Karpas-422 (cell line): Measurements from ENCODE around the gene SYT13. TPM values are rescaled to one million over a fixed set of nuclear protein-coding genes. Genes with fewer than 3 reads are reported as not detected.

Experiments
- DNase-seq: peaks from one replicate; pipeline ENCODE4 v3.0.0-alpha.2; 2015
- H2AFZ ChIP-seq: fragments of 200-600 bp; sonication (generic); 2 replicates; pipeline ENCODE4 v1.6.1; 2014; ENCODE audit warnings: antibody characterized with exemption, low read length, mixed read lengths
- H3K27ac ChIP-seq: fragments of 200-600 bp; sonication (generic); 2 replicates; pipeline ENCODE4 v1.5.1; 2014; ENCODE audit warnings: mild to moderate bottlenecking, low read length, moderate library complexity
- H3K27me3 ChIP-seq: fragments of 200-600 bp; sonication (generic); 2 replicates; pipeline ENCODE4 v1.6.1; 2014; ENCODE audit warnings: low read length, mixed read lengths
- H3K36me3 ChIP-seq: fragments of 200-600 bp; sonication (generic); 2 replicates; pipeline ENCODE4 v1.6.1; 2014; ENCODE audit warnings: low read length, mixed read lengths; ENCODE audit not compliant: insufficient read depth
- H3K4me1 ChIP-seq: fragments of 200-600 bp; sonication (generic); 2 replicates; pipeline ENCODE4 v1.6.1; 2014; ENCODE audit warnings: mild to moderate bottlenecking, low read length, mixed read lengths
- H3K4me2 ChIP-seq: fragments of 200-600 bp; sonication (generic); 2 replicates; pipeline ENCODE4 v1.6.1; 2014; ENCODE audit warnings: low read length, low read depth, mild to moderate bottlenecking; ENCODE audit not compliant: poor library complexity, severe bottlenecking
- H3K4me3 ChIP-seq: fragments of 200-600 bp; sonication (generic); 2 replicates; pipeline ENCODE4 v1.5.1; 2014; ENCODE audit warnings: mild to moderate bottlenecking, antibody characterized with exemption, low read length, mixed read lengths
- H3K79me2 ChIP-seq: fragments of 200-600 bp; sonication (generic); 2 replicates; pipeline ENCODE4 v1.6.1; 2014; ENCODE audit warnings: mild to moderate bottlenecking, low read length, mixed read lengths
- H3K9ac ChIP-seq: fragments of 200-600 bp; sonication (generic); 2 replicates; pipeline ENCODE4 v1.6.0; 2014; ENCODE audit warnings: low read length
- H3K9me2 ChIP-seq: fragments of 200-600 bp; sonication (generic), shearing (Covaris generic); replicated peaks from 2 replicates; pipeline ENCODE4 v1.6.0; 2014; ENCODE audit warnings: mild to moderate bottlenecking, low read length, moderate library complexity; ENCODE audit not compliant: insufficient read depth
- H3K9me3 ChIP-seq: fragments of 300-700, 200-600 bp; sonication (generic); 2 replicates; pipeline ENCODE4 v1.6.1; 2014; ENCODE audit warnings: low read length, mixed read lengths
- H4K20me1 ChIP-seq: fragments of 200-600 bp; sonication (generic); 2 replicates; pipeline ENCODE4 v1.6.1; 2014; ENCODE audit warnings: mild to moderate bottlenecking, antibody characterized with exemption, low read length, low read depth; ENCODE audit not compliant: insufficient read depth
- total RNA-seq: library from RNA; depleted of rRNA; stranded (reverse); fragments of >200 nt; shearing (Covaris generic); gene quantifications from 2 replicates; pipeline ENCODE4 v1.2.3, GENCODE V29; 2014; ENCODE audit warnings: low replicate concordance

Gene SYT13
- total RNA-seq, 1 experiment from 2014 or later, result not detected

DNA sequence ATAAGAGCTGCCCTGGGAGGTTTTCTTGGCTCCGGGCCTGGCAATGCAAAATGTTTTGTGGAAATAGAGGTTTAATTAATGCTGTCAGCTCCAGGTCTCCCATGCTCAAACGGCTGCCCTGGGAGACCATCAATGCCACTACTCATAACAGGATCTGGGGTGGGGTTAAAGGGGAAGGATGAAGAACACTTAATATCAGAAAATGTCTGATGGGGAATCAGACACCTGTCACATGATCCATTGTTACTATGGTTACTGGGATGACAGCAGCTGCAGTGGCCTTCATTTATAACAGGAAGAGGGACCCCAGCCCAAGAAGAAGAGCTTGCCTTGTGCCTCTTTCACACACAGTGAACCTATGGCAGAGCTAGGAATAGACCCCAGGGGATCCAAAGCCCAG, 2.2 kb upstream of the SYT13 start:
- Histone ChIP-seq H3K79me2 (no peaks in the 10 kb centered on the region), H2AFZ (no peak overlapping the region), H3K4me1 (no peaks in the 10 kb centered on the region), H3K27ac (no peak overlapping the region), H3K9ac (no peak overlapping the region), H3K9me2 (no peaks in the 10 kb centered on the region), H4K20me1 (no peaks in the 10 kb centered on the region), H3K4me2 (no peak overlapping the region), H3K27me3 (no peaks in the 10 kb centered on the region; the same call in 1 of the 2 replicates), H3K4me3 (no peak overlapping the region), H3K9me3 (no peaks in the 10 kb centered on the region), H3K36me3 (no peaks in the 10 kb centered on the region)
- no peak for DNase-seq

DNA sequence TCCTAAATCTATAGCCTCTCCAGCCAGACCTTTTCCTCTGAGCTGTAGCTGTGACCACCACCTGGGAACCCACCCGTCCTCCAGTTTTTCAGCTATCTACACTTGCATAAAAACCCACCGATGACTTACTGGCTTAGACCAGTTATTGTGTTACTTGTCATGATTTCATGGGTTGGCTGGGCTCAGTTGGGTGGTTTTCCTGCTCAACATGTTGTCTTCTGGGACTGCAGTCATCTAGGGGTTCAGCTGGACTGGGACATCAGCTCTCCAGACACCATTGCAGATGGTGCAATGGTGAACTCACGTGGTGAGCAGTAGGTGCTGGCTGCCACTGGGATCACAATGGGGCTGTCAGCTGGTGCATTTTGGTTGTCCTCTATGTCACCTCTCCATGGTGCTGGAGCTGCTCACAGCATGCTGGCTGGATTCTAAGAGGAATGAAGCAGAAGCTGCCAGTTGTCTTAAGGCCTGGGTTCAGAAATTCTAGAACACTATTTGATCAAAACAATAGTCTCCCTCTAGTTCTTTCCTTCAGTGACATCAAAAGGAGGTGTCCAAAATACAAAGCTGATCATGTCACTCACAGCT, 1.3 kb upstream of the SYT13 start:
- Histone ChIP-seq H3K27me3 (no peaks in the 10 kb centered on the region; the same call in 1 of the 2 replicates), H3K4me3 (no peak overlapping the region), H3K27ac (no peak overlapping the region), H4K20me1 (no peaks in the 10 kb centered on the region), H2AFZ (no peak overlapping the region), H3K36me3 (no peaks in the 10 kb centered on the region), H3K4me1 (no peaks in the 10 kb centered on the region), H3K79me2 (no peaks in the 10 kb centered on the region), H3K9ac (no peak overlapping the region), H3K4me2 (no peak overlapping the region), H3K9me3 (no peaks in the 10 kb centered on the region), H3K9me2 (no peaks in the 10 kb centered on the region)
- DNase-seq, result no peak

DNA sequence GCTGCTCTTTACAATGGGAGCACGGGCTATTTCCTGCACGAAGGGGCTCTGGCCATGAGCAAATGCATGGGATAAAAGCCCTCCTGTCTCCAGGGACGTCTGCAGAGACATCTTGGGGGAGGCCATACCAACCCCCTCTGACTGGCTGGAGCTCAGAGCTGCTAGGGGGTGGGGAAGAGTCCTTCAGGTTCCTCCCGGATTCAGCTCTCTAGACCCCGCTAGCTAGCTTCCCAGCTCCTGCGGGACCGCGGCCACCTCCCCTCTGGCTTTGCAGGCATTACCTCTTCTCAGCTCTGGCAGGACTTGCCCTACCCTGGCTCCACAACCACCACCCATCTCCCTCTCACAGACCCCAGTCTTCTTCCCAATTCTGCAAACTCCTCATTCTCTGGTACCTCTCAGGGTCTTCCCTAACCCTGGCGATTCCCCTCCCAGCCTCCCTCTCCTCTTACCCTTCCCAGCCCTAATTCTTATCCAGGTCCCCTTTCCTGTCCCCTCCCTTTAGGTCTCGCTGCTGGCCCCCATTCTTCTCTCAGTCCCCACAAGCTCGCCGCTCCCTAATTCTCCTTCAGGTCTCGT, 802 bp downstream of the SYT13 start:
- Histone ChIP-seq H3K4me1 (no peaks in the 10 kb centered on the region), H4K20me1 (no peaks in the 10 kb centered on the region), H3K9me2 (no peaks in the 10 kb centered on the region), H3K4me2 (no peak overlapping the region), H3K79me2 (no peaks in the 10 kb centered on the region), H3K4me3 (no peak overlapping the region), H3K27me3 (no peaks in the 10 kb centered on the region; the same call in 1 of the 2 replicates), H3K9ac (no peak overlapping the region), H2AFZ (no peak overlapping the region), H3K9me3 (no peaks in the 10 kb centered on the region), H3K27ac (no peak overlapping the region), H3K36me3 (no peaks in the 10 kb centered on the region)
- DNase-seq, result no peak

DNA sequence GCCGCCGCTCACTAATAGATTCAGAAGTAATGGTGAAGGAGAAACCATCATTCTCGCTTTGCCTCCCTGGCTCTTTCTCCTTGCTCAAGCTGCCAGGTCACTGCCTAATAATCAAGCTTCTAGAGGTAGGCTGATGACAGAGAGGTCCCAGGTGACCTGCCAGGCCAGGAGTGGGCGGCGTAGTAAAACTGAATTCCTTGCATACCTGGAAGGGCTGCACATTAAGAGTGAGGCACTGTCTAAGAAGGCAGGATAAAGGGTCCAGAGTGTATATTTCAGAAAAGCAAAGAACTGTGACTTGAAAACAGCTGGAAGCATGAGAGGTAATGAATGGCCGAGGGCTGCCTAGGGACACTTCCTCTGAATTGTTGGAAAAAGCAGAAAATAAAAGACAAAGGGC, 4.1 kb downstream of the SYT13 start:
- Histone ChIP-seq H3K36me3 (no peaks in the 10 kb centered on the region), H3K4me3 (no peak overlapping the region), H4K20me1 (no peaks in the 10 kb centered on the region), H3K9ac (no peak overlapping the region), H3K4me2 (no peak overlapping the region), H3K27ac (no peak overlapping the region), H3K9me2 (no peaks in the 10 kb centered on the region), H2AFZ (no peak overlapping the region), H3K79me2 (no peaks in the 10 kb centered on the region), H3K4me1 (no peaks in the 10 kb centered on the region), H3K9me3 (no peaks in the 10 kb centered on the region), H3K27me3 (no peaks in the 10 kb centered on the region; the same call in 1 of the 2 replicates)
- no peak for DNase-seq

DNA sequence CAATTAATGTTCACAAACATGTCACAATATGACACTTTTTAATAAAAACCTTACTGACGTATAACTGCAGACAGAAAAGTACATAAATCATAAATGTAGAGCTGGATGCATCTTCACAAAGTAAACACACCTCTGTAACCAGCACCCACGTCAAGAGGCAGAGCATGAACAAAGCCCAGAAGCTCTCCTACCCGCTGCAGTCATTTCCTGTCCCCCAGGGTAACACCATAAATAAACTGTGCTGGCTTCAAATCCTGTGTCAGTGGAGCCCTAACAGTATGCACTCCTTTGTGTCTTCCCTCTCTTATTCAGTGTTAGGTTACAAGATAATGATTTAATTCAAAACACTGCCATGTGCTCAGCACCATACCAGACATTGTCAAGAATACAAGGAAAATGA, 5.7 kb downstream of the SYT13 start:
- H3K4me1 ChIP-seq, result no peaks in the 10 kb centered on the region
- no peak overlapping the region for H3K4me2 ChIP-seq
- no peaks in the 10 kb centered on the region for H3K9me3 ChIP-seq
- H2AFZ ChIP-seq, result no peak overlapping the region
- no peak overlapping the region for H3K9ac ChIP-seq
- no peaks in the 10 kb centered on the region for H3K36me3 ChIP-seq
- no peak overlapping the region for H3K4me3 ChIP-seq
- H3K27ac ChIP-seq, result no peak overlapping the region
- DNase-seq, result no peak
- H3K79me2 ChIP-seq, result no peaks in the 10 kb centered on the region
- no peaks in the 10 kb centered on the region for H4K20me1 ChIP-seq
- no peaks in the 10 kb centered on the region for H3K27me3 ChIP-seq
- no peaks in the 10 kb centered on the region for H3K9me2 ChIP-seq

DNA sequence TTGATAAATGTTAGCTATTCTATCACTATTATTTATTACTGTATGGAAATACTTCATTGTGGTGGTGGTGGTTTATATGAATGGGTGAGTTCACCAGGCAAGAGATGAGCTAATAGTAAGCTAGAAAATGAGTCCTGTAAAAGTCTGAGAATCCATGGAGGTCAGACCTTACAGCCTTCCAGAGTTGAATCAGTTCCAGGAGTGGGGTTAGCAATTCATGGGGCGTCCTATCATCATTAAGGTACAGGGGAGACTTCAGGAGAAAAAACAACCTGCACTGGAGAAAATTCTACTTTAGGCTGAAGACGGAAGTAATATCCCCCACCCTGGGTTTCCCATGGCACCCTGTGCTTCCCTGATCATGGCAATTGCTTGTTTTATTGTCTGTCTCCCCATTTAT, 6.5 kb downstream of the SYT13 start:
- no peak overlapping the region for H2AFZ ChIP-seq
- no peaks in the 10 kb centered on the region for H3K9me3 ChIP-seq
- DNase-seq, result no peak
- no peak overlapping the region for H3K4me3 ChIP-seq
- H3K27me3 ChIP-seq, result no peaks in the 10 kb centered on the region
- no peak overlapping the region for H3K4me2 ChIP-seq
- H4K20me1 ChIP-seq, result no peaks in the 10 kb centered on the region
- H3K79me2 ChIP-seq, result no peaks in the 10 kb centered on the region
- no peaks in the 10 kb centered on the region for H3K9me2 ChIP-seq
- no peak overlapping the region for H3K27ac ChIP-seq
- H3K9ac ChIP-seq, result no peak overlapping the region
- H3K4me1 ChIP-seq, result no peaks in the 10 kb centered on the region
- no peaks in the 10 kb centered on the region for H3K36me3 ChIP-seq

DNA sequence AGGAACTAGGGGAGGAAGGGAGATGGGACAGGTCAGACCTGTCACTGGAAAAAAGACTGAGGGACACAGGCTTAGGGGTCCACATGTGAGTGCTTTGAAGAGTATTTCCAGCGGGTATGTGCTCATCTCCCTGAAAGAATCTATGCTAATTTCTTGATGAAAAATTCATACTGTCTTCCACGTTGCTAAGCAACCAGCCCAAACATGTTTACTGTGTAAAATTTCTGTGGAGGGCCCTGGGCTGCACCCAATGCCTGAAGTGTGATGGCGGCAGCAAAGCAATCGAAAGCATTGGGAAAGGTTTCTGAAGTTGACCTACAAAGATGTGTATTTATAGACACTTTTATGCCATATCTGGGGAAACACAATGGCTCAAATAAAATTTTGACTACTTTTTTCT, 7.4 kb downstream of the SYT13 start:
- Histone ChIP-seq H3K4me2 (no peak overlapping the region), H2AFZ (no peak overlapping the region), H3K27ac (no peak overlapping the region), H3K4me1 (no peaks in the 10 kb centered on the region), H3K27me3 (no peaks in the 10 kb centered on the region), H3K9me2 (no peaks in the 10 kb centered on the region), H3K9ac (no peak overlapping the region), H3K36me3 (no peaks in the 10 kb centered on the region), H3K79me2 (no peaks in the 10 kb centered on the region), H3K9me3 (no peaks in the 10 kb centered on the region), H4K20me1 (no peaks in the 10 kb centered on the region), H3K4me3 (no peak overlapping the region)
- DNase-seq, result no peak

DNA sequence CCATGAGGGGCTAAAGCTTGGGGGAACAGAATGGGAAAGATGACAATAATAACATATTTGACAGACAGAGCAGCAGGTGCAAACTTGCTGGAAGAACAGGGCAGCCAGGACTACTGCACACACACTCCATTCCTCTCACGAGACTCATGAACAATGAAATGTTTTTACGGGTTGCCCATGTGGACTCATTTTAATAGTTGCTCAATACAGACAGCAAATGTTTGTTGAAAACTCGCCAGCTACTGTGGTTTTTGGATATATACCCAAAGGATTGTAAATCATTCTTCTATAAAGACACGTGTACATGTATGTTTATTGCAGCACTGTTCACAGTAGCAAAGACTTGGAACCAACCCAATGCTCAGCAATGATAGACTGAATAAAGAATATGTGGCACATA, 10.3 kb downstream of the SYT13 start:
- DNase-seq, result no peak
- Histone ChIP-seq H3K9ac (no peak overlapping the region), H3K79me2 (no peaks in the 10 kb centered on the region)

More for the DNA sequence above, 10.3 kb downstream of the SYT13 start:
- Histone ChIP-seq H3K36me3 (no peaks in the 10 kb centered on the region), H3K4me3 (no peak overlapping the region), H3K4me1 (no peaks in the 10 kb centered on the region), H3K27ac (no peak overlapping the region), H3K27me3 (no peaks in the 10 kb centered on the region), H3K4me2 (no peak overlapping the region), H3K9me2 (no peaks in the 10 kb centered on the region), H3K9me3 (no peaks in the 10 kb centered on the region), H4K20me1 (no peaks in the 10 kb centered on the region), H2AFZ (no peak overlapping the region)
